Cardiac fibroblast (primary cell): Measurements from ENCODE around the gene TSPOAP1.

Experiments used
- DNase-seq, 2 donors: peaks; one replicate each; pipeline versions ENCODE4 v3.0.0 to v3.0.0-alpha.2; 2010; ENCODE audit warnings: low read depth in 2 of 2
- H3K4me3 ChIP-seq, 2 donors: replicated peaks in 1 of 2; 1 replicate in 1 of 2; 2 replicates in 1 of 2; pipeline ENCODE4 v1.5.1; 2011; ENCODE audit warnings: low read depth in 2 of 2, low read length in 2 of 2, mild to moderate bottlenecking in 2 of 2, moderate library complexity in 1 of 2
- CTCF ChIP-seq: IDR thresholded peaks from one replicate; pipeline ENCODE4 v1.5.1; 2011; ENCODE audit warnings: low read depth, mild to moderate bottlenecking, low read length, inconsistent platforms

The TSPOAP1 gene

GRCh38 chr17:58310511-58311428, 17.8 kb downstream of the TSPOAP1 start:
- DNase-seq = no peak
- TF ChIP-seq CTCF = no peak
- no peak overlapping the region for H3K4me3 ChIP-seq

- H3K4me3 ChIP-seq = no peak overlapping the region
- TF ChIP-seq CTCF = no peak
- DNase-seq = no peak
These were observed 18.7 kb downstream of the TSPOAP1 start for GRCh38 chr17:58309918-58310259.

GRCh38 chr17:58308985-58309917, 19.3 kb downstream of the TSPOAP1 start:
- no peak for TF ChIP-seq CTCF

GRCh38 chr17:58308173-58308984, 20.2 kb downstream of the TSPOAP1 start:
- peak; percentile 28 for TF ChIP-seq CTCF
- DNase-seq = no peak
- no peak overlapping the region for H3K4me3 ChIP-seq

More at GRCh38 chr17:58308985-58309917, 19.3 kb downstream of the TSPOAP1 start:
- no peak overlapping the region for H3K4me3 ChIP-seq
- DNase-seq = no peak

GRCh38 chr17:58307468-58308172, 21.0 kb downstream of the TSPOAP1 start:
- no peak for DNase-seq
- no peak for TF ChIP-seq CTCF
- H3K4me3 ChIP-seq = no peak overlapping the region
